ENCODE data around the gene SQSTM1.

SQSTM1 gene

GRCh38 chr5:179886190-179886911 is 65.6 kb downstream of the SQSTM1 start:
- no peak for TF ChIP-seq CTCF (conservative IDR thresholded peaks at IDR 0.05)
- H3K27ac ChIP-seq: no peak overlapping the region

GRCh38 chr5:179887095-179887494 is 66.4 kb downstream of the SQSTM1 start:
- H3K27ac ChIP-seq: no peak overlapping the region
- TF ChIP-seq CTCF (conservative IDR thresholded peaks at IDR 0.05): no peak
